HG03025 (cell line): ENCODE data around the gene GNPTAB.
"Not testable (repeated sequence)": the region's sequence is repeated elsewhere in the genome, so short reads cannot be mapped to it uniquely, and the experiment has no call there.

ENCODE experiments used
- ATAC-seq: cut with Tn5 transposase; IDR thresholded peaks from one replicate; pipeline ENCODE4 v1.9.1; 2021; ENCODE audit warnings: mild to moderate bottlenecking, moderate library complexity; ENCODE audit not compliant: unreplicated experiment, low FRiP score

Gene GNPTAB

DNA sequence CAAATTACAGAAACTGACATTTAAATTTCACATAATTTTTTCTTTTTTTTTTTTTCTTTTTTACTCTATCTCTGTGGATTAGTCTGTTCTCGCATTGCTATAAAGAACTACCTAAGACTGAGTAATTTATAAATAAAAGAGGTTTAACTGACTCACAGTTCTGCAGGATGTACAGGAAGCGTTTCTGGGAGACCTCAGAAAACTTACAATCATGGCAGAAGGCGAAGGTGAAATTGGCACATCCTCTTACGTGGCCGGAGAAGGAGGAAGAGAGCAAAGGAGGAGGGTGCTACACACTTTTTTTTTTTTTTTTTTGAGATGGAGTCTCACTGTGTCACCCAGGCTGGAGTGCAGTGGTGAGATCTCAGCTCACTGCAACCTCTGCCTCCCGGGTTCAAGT, 19.4 kb downstream of the GNPTAB start:
- ATAC-seq, result not testable (repeated sequence)

DNA sequence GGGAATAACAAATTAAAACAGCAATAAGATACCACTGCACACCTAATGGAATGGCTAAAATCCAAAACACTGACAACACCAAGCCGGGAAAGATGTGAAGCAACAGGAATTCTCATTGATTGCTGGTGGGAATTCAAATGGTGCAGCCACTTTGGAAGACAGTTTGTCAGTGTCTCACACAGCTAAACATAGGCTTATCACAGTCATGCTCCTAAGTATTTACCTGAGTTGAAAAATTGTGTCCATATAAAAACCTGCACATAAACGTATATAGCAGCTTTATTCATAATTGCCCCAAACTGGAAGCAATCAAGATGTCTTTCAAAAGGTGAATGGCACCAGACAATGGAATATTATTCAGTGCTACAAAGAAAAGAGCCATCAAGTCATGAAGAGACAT, 21.6 kb downstream of the GNPTAB start:
- no peak for ATAC-seq

DNA sequence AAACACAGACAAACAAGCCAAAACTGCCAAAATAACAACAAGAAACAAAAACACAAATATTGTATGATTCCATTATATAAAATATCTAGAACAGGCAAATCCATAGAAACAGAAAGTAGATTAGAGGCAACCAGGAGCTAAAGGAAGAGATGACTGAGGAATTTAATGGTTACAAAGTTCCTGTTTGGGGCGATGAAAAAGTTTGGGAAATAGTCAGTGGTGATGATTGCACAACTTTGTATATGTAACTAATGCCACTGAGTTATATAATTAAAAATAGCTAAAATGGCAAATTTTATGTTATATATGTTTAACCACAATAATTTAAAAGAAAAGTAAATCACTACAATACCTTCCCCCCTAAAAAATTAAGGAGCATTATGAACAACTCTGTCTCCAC, 24.5 kb downstream of the GNPTAB start:
- no peak for ATAC-seq

DNA sequence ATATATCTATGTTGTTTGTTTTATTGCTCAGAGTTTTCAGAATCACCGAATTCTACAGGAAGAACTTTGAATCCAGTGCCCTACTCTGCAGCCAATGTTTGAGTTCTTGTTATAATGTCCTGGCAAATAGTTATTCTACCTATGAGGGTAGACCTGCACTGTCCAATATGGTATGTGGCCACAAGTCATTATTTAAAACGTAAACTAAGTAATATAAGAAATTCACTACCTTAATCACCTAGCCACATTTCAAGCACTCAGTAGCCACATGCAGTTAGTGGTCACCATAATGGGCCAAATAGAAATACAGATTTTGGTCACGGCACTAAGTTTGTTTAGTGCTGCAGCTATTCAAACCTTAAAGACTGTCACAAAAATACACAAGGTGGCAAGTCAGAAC, 26.4 kb downstream of the GNPTAB start:
- no peak for ATAC-seq

DNA sequence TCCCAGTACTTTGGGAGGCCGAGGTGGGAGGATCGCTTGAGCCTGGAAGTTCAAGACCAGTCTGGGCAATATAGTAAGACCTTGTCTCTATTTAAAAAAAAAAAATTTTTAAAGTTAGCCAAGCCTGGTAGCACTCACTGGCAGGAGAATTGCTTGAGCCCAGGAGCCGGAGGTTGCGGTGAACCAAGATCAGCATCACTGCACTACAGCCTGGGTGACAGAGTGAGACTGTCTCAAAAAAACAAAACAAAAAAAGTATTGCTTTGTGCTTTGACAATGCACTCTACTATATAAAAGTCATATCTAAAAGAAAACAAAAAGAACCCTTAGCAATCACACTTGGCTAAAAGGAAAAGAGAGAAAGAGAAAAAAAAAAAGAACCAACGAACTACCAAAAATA, 26.8 kb downstream of the GNPTAB start:
- ATAC-seq, result no peak

DNA sequence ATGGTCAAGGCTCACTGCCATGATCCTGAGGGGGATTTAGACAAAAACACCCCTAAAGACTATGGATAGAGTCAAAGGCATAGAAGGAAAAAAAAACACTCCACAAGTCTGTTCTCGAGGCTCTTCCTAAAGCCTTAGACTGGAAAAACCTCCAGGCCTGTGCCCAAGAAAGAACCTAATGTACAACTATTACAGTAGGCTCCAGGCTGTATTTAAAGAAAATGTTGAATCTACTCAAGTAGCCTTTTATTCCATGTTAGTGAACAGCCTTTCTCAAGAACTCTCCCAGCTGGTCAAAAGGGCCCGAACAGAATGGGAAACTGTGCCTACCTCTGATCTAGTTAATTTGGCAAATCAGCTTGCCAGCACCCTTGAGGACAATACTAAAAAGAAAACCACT, 28.3 kb downstream of the GNPTAB start:
- no peak for ATAC-seq

DNA sequence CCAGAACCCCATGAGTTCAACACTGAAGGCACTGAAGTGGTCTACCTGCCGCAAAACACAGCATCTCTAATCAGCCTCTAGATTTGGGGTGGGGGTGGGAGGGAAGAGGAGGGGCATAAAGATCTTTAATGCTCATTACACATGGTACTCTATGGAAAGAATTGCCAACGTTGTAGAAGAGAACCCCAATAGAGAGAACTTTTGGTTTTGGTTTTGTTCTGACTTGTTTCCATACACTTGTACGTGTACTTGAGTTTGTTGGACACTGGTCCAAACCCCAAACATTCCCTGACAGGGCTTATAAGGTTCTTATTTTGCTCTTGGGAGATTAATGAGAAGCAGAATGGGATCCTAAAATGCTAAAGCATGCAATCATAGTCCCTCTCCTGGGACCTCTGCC, 31.0 kb downstream of the GNPTAB start:
- ATAC-seq, result no peak

DNA sequence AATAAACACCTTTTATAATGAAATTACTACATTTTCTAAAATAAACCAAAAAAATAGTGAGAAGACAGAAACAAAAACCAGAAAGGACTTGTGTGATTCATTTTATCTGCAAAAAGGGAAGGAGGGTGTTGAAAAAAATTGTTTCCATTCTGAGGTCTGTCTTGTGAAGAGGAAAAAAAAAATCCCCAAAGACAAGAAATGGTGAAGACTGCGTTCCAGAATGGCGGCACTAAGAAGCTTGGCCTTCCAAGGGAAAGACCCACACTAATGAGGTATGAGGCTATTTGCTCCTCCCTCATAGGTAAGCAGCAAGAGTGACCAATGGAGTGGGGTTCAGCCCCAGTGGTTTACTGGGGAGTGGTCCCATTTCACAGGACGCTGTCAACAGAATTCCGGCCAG, 35.0 kb downstream of the GNPTAB start:
- no peak for ATAC-seq

DNA sequence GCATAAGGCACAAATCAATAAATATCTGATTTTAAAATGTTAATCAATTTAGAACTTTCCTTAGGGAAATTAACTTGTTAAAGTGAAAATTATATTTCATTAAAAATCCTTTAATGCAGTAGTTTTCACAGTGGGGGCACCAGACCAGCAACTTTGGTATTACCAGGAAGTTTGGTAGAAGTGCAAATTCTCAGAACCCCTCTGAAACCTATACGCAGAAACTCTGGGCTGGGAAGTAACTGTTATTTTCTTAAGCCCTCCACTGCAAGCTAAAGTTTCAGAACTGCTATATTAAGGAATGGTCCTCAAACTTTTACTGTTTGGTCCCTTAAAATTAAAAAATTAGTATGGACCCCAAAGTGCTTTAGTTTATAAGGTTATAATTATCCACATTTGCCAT, 35.7 kb downstream of the GNPTAB start:
- ATAC-seq, result no peak

DNA sequence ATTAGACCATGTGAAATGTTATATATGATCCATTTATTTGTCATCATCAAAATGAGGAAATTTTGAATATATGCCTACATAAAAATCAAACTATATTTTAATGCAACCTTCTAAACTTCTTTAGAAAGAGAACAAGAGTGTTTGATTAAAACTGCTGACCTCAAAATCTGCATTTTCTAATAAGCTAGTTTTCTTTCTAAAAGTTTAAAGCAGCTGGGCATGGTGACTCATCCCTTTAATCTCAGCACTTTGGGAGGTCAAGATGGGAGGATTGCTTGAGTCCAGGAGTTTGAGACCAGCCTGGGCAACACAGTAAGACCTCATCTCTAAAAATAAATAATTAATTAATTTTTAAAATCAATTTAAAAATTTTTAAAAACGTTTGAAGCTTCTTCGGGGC, 36.2 kb downstream of the GNPTAB start:
- ATAC-seq, result no peak

DNA sequence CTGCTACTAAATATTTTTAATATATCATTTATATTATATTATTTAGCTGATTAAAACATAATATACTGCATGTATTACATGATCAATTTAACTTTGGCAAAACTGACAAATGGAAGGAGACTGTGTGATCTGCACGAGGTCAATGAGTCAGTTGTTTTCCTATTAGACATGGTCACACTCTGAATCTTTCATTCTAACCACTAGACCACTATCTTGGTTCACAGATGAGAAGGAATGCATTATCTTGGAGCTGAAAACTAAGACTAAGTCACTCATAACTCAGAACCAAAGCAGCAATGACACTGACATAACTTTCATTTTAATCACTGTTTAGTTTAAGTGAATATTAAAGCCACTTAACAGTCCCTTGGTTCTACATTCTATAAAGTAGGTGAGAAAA, 37.4 kb downstream of the GNPTAB start:
- no peak for ATAC-seq

DNA sequence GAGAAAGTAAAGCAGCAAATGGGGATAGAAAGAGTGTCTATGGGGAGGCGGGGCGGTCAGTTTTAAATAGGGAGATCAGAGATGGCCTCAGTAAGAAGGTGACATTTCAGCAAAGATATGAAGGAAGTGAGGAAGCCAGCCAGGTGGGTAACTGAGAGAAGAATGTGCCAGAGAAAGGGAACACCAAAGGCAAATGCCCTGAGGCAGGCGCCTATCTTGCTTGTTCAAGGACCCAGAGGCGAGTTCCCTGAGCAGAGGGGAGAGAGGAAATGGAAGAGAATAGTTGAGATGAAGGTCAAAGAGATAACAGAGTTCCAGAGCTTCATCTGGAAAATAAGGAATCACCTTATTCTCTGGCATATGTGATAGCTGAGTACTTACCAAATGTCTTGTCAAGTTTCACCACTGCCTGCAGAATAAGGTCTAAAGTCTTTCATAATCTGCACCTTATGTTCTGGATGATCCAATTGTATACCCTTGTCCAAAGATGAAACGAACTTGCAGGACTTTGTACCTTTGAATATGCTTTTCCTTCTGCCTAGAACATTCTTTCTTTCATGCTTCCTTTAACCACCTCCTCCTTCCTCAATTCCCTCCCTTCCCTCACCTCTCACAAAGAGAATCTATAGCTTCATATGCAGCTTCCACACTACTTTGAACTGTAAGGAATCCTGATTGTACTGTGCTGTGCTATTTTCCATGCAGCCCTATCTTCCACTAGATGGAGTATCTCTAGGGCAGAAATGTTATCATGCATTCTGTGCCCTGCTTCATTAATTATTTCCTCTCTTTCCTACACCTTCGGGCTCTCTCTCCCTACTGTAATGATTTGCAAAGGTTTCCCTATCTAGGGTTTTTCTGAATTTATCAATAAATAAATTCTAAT, 38.5 kb downstream of the GNPTAB start:
- no peak for ATAC-seq

DNA sequence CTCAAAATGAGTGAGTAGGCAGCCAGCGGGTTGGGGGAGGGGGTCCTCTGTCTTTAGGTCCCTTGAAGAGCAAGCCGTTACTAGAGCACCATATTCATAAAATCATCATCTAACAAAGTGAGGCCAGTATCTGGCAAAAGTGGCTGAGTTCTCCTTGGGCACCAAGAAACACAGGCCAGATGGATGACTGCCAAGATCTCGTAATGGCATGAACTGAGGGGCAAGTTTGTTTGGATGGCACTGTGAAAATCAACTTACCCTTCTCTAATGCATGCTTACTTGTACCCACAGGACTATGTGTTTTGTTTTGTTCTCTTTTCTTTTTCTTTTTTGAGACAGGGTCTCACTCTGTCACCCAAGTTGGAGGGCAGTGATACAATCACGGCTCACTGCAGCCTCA, 41.6 kb downstream of the GNPTAB start:
- ATAC-seq, result no peak

DNA sequence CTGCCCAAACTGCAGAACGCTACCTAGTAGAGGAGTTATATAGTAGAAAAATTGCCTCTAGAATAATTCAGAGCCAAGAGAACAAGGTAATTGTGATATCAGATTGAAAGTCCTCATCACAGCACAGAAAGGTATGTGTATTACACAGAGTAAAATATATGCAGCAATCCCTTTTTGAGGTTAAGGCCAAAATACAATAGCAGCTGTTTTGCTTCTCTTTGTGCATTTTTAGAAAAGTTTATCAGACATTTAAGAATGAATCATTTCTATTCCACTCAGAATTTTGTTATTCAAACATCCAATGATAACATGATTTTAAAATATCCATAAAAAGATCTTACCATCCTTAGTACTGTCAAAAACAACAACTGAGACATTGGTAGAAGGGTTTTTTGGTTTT, 45.1 kb downstream of the GNPTAB start:
- ATAC-seq, result no peak

DNA sequence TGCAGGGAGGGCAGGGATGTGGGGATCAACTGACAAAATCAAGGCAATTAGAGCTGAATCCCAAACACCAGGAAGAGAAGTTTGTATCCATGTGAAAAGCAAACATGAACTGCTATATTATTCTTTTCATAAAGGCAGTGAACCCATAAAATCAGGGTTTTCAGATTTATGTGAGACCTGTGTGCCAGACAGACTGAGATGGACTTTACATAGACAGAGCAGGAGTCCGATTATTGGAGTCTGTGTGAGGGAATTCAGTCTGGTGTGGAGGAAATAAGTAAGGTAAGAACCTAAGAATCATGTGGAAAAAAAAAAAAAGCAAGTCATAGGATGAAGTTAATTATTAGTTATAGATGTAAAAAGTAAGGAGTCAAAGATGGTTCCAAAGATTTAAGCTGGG, 46.4 kb downstream of the GNPTAB start:
- no peak for ATAC-seq

DNA sequence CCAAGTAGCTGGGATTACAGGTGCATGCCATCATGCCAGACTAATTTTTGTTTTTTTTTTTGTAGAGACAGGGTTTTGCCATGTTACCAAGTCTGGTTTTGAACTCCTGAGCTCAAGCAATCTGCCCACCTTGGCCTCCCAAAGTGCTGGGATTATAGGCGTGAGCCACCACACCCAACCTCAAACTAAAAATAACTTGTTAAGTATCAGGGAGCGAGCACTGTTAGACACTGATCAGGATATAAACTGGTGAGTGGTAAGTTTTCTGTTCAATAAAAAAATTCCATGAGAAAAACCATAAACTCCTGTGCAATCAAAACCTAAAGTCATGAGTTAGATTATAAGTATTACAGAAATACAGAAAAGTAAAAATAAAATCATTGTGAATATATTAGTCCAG, 46.9 kb downstream of the GNPTAB start:
- ATAC-seq, result no peak

DNA sequence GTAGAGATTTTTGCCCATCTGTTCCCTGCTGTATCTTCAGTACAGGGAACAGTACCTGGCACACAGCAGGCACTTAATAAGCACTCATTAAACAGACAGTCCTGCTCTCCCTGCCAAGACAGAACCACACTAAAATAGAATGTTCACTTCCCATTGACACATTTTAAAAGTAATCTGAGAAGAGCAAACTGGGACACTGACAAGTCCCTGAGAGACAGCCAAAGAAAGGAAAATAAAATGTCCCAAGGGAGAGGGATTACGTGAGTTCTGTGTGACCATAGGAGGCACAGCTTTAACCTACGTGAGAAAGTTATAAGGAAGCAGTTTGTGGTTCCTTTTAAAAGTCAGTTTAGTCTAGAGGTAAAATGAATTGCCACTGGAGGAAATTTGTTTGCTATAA, 47.6 kb downstream of the GNPTAB start:
- no peak for ATAC-seq

DNA sequence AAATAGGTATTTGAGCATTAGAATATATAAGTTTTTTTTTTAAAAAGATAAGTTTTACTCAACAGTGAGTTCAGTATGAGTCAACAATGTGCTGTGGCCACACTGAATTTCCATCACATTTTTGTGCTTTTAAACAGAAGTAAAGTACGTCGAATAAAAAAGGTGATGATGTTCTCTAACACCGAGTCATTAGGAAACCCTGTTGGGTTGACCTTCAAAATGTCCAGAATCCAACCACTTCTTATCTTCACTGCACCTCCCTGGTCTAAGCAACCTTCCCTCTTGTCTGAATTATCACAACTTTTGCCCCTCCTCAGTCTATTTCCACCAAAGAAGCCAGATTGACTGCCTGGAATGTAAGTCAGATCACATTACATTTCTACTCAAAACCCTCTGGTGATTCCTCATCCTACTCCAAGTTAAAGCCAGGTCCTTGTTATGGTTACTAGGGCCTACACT, 48.5 kb downstream of the GNPTAB start:
- no peak for ATAC-seq

DNA sequence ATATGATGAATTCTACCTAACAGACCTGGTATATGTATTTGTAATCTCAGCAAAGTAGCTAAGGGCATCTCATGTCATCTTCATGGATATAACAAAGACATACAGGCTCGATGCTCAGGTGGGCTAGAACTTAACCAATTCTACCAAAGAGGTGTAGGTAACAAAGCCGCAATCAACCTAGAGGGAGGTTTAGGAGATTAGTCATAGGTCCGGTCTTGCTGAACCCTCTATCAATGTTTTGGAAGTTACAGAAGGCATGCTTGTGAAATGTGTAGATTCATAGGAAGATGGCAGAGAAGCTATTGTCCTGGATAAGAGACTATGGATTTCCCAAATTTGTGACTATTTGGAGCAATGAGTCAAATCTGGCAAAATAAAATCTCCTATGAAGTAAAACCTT, 48.9 kb downstream of the GNPTAB start:
- ATAC-seq, result no peak

DNA sequence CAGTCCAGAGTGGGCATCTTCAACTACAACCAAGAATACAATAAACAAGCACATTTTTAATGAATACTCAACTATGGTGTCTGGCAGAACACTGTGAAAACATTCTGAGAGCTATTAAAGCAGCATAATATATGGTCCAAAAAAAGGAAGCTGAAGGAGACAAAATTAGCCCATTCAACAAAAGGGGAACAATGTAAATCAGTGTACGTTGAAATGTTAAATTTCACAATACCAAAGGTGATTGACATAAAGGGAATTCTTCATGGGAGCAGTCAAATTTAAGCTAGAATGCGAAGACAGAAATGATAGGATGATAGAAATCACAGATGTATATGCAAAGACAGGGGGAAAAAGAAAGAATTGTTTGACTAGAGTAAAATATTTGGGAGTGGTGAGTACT, 50.2 kb downstream of the GNPTAB start:
- no peak for ATAC-seq

DNA sequence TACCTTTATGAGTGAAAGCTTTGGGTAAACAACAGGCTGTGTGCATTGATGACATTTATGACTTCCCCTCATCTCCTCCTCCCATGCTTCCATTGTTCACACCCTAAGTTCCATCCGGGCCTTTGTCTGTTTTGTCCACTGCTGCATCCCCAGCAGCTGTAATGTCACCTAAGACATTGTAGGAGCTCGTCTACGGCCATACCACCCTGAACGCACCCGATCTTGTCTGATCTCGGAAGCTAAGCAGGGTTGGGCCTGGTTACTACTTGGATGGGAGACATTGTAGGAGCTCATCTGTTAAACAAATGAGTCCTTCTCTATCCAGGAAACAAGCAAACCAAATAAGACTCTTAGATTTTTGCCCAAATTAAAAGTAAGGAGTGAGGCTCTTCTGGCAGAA, 51.1 kb downstream of the GNPTAB start:
- ATAC-seq, result no peak

DNA sequence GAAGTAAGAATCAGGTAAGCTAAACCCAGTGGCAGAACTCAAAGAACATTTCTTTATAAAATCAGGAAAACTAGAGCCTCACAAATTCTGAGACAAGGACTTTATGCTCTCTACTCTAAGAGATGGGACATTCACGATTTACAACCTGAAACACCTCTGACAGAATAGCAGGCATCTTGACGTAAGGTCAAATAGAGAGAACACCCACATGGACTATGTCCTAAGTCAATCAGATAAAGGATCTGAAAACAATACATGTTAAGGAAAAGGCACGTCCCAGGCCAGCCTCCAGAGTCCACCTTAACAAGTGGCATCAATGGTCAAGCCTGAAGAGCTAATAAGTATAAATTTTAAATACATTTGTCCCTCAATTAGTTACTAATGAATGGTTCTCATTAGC, 51.6 kb downstream of the GNPTAB start:
- no peak for ATAC-seq

DNA sequence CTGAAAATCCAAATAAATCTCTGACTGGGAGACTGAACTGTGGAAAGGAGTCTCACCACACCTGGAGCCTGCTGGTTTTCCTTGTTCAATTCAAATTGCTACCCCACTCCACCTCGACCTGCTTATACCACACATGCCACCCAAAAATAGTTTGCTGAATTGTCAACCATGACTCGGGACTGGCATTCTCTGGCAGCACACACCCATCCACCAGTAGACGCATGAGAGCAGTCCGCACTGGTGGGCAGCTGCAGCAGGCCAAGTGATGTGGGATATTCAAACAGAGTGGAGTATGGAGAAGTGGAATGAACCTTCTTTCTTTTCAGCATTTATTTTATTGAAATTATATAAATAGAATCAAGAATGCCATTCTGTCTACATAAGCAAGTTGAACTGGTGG, 52.8 kb downstream of the GNPTAB start:
- no peak for ATAC-seq
